NB4 (cell line): Measurements from ENCODE around the gene ATP10A.

ENCODE experiments used
- DNase-seq: peaks from one replicate; pipeline ENCODE4 v3.0.0; 2010; ENCODE audit warnings: low read depth
- H3K4me3 ChIP-seq: one replicate; pipeline ENCODE4 v1.5.1; 2011; ENCODE audit warnings: mild to moderate bottlenecking, low read depth, low read length, moderate library complexity
- CTCF ChIP-seq: IDR thresholded peaks from one replicate; pipeline ENCODE4 v1.5.1; 2012; ENCODE audit warnings: low read depth, low read length
- MAX ChIP-seq: IDR thresholded peaks from 2 replicates; pipeline ENCODE4 v1.6.1; 2011; ENCODE audit warnings: low read depth, low read length
- MYC ChIP-seq: IDR thresholded peaks from 2 replicates; pipeline ENCODE4 v1.6.1; 2011; ENCODE audit warnings: low read depth, low read length
- POLR2A ChIP-seq: IDR thresholded peaks from 2 replicates; pipeline ENCODE4 v1.6.1; 2011; ENCODE audit warnings: mild to moderate bottlenecking; ENCODE audit not compliant: insufficient read length; ENCODE audit errors: extremely low read depth

Gene ATP10A

GRCh38 chr15:25803541-25803940, 59.6 kb downstream of the ATP10A start:
- TF ChIP-seq CTCF (no peak), MYC (no peak), MAX (no peak), POLR2A (no peak)

GRCh38 chr15:25803036-25803435, 60.1 kb downstream of the ATP10A start:
- DNase-seq = no peak
- TF ChIP-seq MAX (no peak), MYC (no peak), POLR2A (no peak)
- H3K4me3 ChIP-seq = no peak overlapping the region

More at GRCh38 chr15:25803541-25803940, 59.6 kb downstream of the ATP10A start:
- no peak for DNase-seq
- no peak overlapping the region for H3K4me3 ChIP-seq

- TF ChIP-seq MYC = no peak
- no peak overlapping the region for H3K4me3 ChIP-seq
Observed at GRCh38 chr15:25802285-25802830, 60.8 kb downstream of the ATP10A start.

GRCh38 chr15:25801586-25802284, 61.4 kb downstream of the ATP10A start:
- H3K4me3 ChIP-seq = no peak overlapping the region
- no peak for DNase-seq
- no peak for TF ChIP-seq MAX
- TF ChIP-seq CTCF = no peak
- no peak for TF ChIP-seq MYC
- no peak for TF ChIP-seq POLR2A

More at GRCh38 chr15:25802285-25802830, 60.8 kb downstream of the ATP10A start:
- DNase-seq = no peak

GRCh38 chr15:25800761-25801515, 62.2 kb downstream of the ATP10A start:
- TF ChIP-seq POLR2A = no peak
- no peak for TF ChIP-seq MAX
- no peak for TF ChIP-seq CTCF
- TF ChIP-seq MYC = no peak

GRCh38 chr15:25799906-25800700, 63.0 kb downstream of the ATP10A start:
- TF ChIP-seq MAX = no peak
- TF ChIP-seq POLR2A = no peak
- TF ChIP-seq CTCF = no peak
- no peak for TF ChIP-seq MYC
- H3K4me3 ChIP-seq = no peak overlapping the region
- no peak for DNase-seq

More at GRCh38 chr15:25800761-25801515, 62.2 kb downstream of the ATP10A start:
- DNase-seq = no peak
- no peak overlapping the region for H3K4me3 ChIP-seq
